GM18858 (cell line): Measurements from ENCODE around the gene VTI1A.
"Not testable (repeated sequence)": the region's sequence is repeated elsewhere in the genome, so short reads cannot be mapped to it uniquely, and the experiment has no call there.

ENCODE experiments used
- ATAC-seq: cut with Tn5 transposase; IDR thresholded peaks from one replicate; pipeline ENCODE4 v1.9.1; 2021; ENCODE audit not compliant: unreplicated experiment

The VTI1A gene

GRCh38 chr10:112446855-112447619 lies at the start of gene VTI1A, which contains the start of gene ZDHHC6:
TSS of gene VTI1A (plus strand) at chr10:112447215. CDS start at chr10:112447374, 159 bp downstream.
TSS of gene ZDHHC6 (minus strand) at chr10:112446914. CDS start at chr10:112445436, 1,478 bp downstream.
- peak; percentile 82 for ATAC-seq

- no peak for ATAC-seq
These were observed 49.4 kb upstream of the VTI1A start for GRCh38 chr10:112397592-112397991.

GRCh38 chr10:112402917-112403316 lies 44.1 kb upstream of the VTI1A start:
- no peak for ATAC-seq

- no peak for ATAC-seq
These were observed 42.4 kb upstream of the VTI1A start for GRCh38 chr10:112404617-112405016.

- ATAC-seq = not testable (repeated sequence)
These were observed 40.2 kb upstream of the VTI1A start for GRCh38 chr10:112406806-112407205.

- no peak for ATAC-seq
These were observed 39.3 kb upstream of the VTI1A start for GRCh38 chr10:112407696-112408095.

- ATAC-seq = no peak
These were observed 37.7 kb upstream of the VTI1A start for GRCh38 chr10:112409299-112409698.

GRCh38 chr10:112409755-112410154 lies 37.3 kb upstream of the VTI1A start:
- no peak for ATAC-seq

GRCh38 chr10:112412696-112413095 lies 34.3 kb upstream of the VTI1A start:
- no peak for ATAC-seq

- ATAC-seq = no peak
These were observed 25.3 kb upstream of the VTI1A start for GRCh38 chr10:112421731-112422130.

- ATAC-seq = no peak
These were observed 22.4 kb upstream of the VTI1A start for GRCh38 chr10:112424651-112425050.

GRCh38 chr10:112426111-112426510 lies 20.9 kb upstream of the VTI1A start:
- ATAC-seq = no peak

- ATAC-seq = no peak
These were observed 17.9 kb upstream of the VTI1A start for GRCh38 chr10:112429147-112429546.

GRCh38 chr10:112429654-112430230 lies 17.3 kb upstream of the VTI1A start:
- ATAC-seq = no peak

- no peak for ATAC-seq
These were observed 13.9 kb upstream of the VTI1A start for GRCh38 chr10:112433136-112433535.

GRCh38 chr10:112434988-112435619 lies 11.9 kb upstream of the VTI1A start:
- ATAC-seq = no peak

GRCh38 chr10:112438356-112438755 lies 8.7 kb upstream of the VTI1A start:
- ATAC-seq = no peak

GRCh38 chr10:112441520-112441919 lies 5.5 kb upstream of the VTI1A start:
- no peak for ATAC-seq

- peak; percentile 35 for ATAC-seq
These were observed 5.0 kb upstream of the VTI1A start for GRCh38 chr10:112442063-112442462.

GRCh38 chr10:112446055-112446854 lies 760 bp upstream of the VTI1A start:
- ATAC-seq = no peak

GRCh38 chr10:112447620-112447928 lies 559 bp downstream of the VTI1A start:
- no peak for ATAC-seq
